ENCODE measurements around the gene COBLL1. TPM values are rescaled to one million over a fixed set of nuclear protein-coding genes. Genes with fewer than 3 reads are reported as not detected.
A peak's percentile ranks its signal among the peaks of the same experiment; 100 is the strongest.

The COBLL1 gene
- total and polyA plus RNA-seq, 8 donors: 11.8 to 129 (median 58.3) TPM

GRCh38 chr2:164877169-164877568 is 35.5 kb upstream of the COBLL1 start:
- no peaks in the 10 kb centered on the region for H3K27me3 ChIP-seq
- TF ChIP-seq POLR2AphosphoS5 (IDR thresholded peaks at IDR 0.05) (no peak), POLR2A (IDR thresholded peaks at IDR 0.05) (no peak), CTCF (IDR thresholded peaks at IDR 0.05) (no peak), EP300 (IDR thresholded peaks at IDR 0.05) (no peak)
- no peak for DNase-seq
- intact Hi-C loops (cut with DNase I; ENCODE audit: low total_unique reads): no loop called here
- no peaks in the 10 kb centered on the region for H3K9me3 ChIP-seq
- no peak overlapping the region for H3K27ac ChIP-seq
- peaks cover 0 to 15% (median under 1%) of the 10 kb centered on the region in 4 donors for H3K4me1 ChIP-seq
- H3K4me3 ChIP-seq: no peak overlapping the region
- WGBS, 5 donors: 76 to 87% (median 83%) methylated on average over 4 of the region's 4 CpGs
- H3K36me3 ChIP-seq: no peaks in the 10 kb centered on the region

GRCh38 chr2:164875334-164876205 is 33.9 kb upstream of the COBLL1 start:
- no peak for DNase-seq
- no peak for TF ChIP-seq CTCF (IDR thresholded peaks at IDR 0.05)
- TF ChIP-seq POLR2AphosphoS5 (IDR thresholded peaks at IDR 0.05): no peak
- no peak for TF ChIP-seq POLR2A (IDR thresholded peaks at IDR 0.05)
- TF ChIP-seq EP300 (IDR thresholded peaks at IDR 0.05): no peak
- Histone ChIP-seq H3K36me3 (no peaks in the 10 kb centered on the region), H3K4me1 (peaks cover 0 to 15% (median 3%) of the 10 kb centered on the region in 4 donors), H3K4me3 (no peak overlapping the region), H3K27me3 (no peaks in the 10 kb centered on the region), H3K9me3 (no peaks in the 10 kb centered on the region), H3K27ac (no peak overlapping the region)
- intact Hi-C loops (cut with DNase I; ENCODE audit: low total_unique reads): no loop called here
- 93 to 97% (median 95%) methylated on average over 10 of the region's 10 CpGs for WGBS, 5 donors

- Histone ChIP-seq H3K36me3 (no peaks in the 10 kb centered on the region), H3K4me3 (no peak overlapping the region), H3K27me3 (no peaks in the 10 kb centered on the region), H3K4me1 (peaks cover 0 to 15% (median 3%) of the 10 kb centered on the region in 4 donors), H3K9me3 (no peaks in the 10 kb centered on the region), H3K27ac (peak overlapping the region in 1 of 5 donors; percentile 38)
- DNase-seq: no peak
- no peak for TF ChIP-seq POLR2AphosphoS5 (IDR thresholded peaks at IDR 0.05)
- TF ChIP-seq POLR2A (IDR thresholded peaks at IDR 0.05): no peak
- no peak for TF ChIP-seq CTCF (IDR thresholded peaks at IDR 0.05)
- no peak for TF ChIP-seq EP300 (IDR thresholded peaks at IDR 0.05)
- 59 to 71% (median 69%) methylated on average over 9 of the region's 9 CpGs for WGBS, 5 donors
- intact Hi-C loops (cut with DNase I; ENCODE audit: low total_unique reads): no loop called here
These were observed 31.7 kb upstream of the COBLL1 start for GRCh38 chr2:164873210-164873908.

GRCh38 chr2:164871404-164871803 is 29.8 kb upstream of the COBLL1 start:
- H3K4me1 ChIP-seq: peaks cover 0 to 15% (median 3%) of the 10 kb centered on the region in 4 donors
- intact Hi-C loops (cut with DNase I; ENCODE audit: low total_unique reads): no loop called here
- H3K27me3 ChIP-seq: no peaks in the 10 kb centered on the region
- no peak overlapping the region for H3K4me3 ChIP-seq
- H3K36me3 ChIP-seq: no peaks in the 10 kb centered on the region
- no peak for TF ChIP-seq CTCF (IDR thresholded peaks at IDR 0.05)
- TF ChIP-seq EP300 (IDR thresholded peaks at IDR 0.05): no peak
- TF ChIP-seq POLR2A (IDR thresholded peaks at IDR 0.05): no peak
- TF ChIP-seq POLR2AphosphoS5 (IDR thresholded peaks at IDR 0.05): no peak
- no peak for DNase-seq
- H3K27ac ChIP-seq: no peak overlapping the region
- 67 to 88% (median 77%) methylated on average over 2 of the region's 2 CpGs for WGBS, 5 donors
- H3K9me3 ChIP-seq: no peaks in the 10 kb centered on the region
